HK-2 (cell line): ENCODE results near the gene ATP2A1.
A peak's percentile ranks its signal among the peaks of the same experiment; 100 is the strongest.
"Not testable (repeated sequence)": the region's sequence is repeated elsewhere in the genome, so short reads cannot be mapped to it uniquely, and the experiment has no call there.

Experiments
- DNase-seq: peaks from one replicate; pipeline ENCODE4 v3.0.0-alpha.2; 2018; ENCODE audit not compliant: unreplicated experiment

ATP2A1 gene

GRCh38 chr16:28881565-28881964, 3.3 kb downstream of the ATP2A1 start:
- not testable (repeated sequence) for DNase-seq

- no peak for DNase-seq
These were observed 4.4 kb downstream of the ATP2A1 start for GRCh38 chr16:28882551-28883160.

GRCh38 chr16:28883221-28883996, 5.1 kb downstream of the ATP2A1 start:
- DNase-seq, result no peak

- DNase-seq, result no peak
These were observed 5.8 kb downstream of the ATP2A1 start for GRCh38 chr16:28884045-28884444.

- no peak for DNase-seq
These were observed 8.7 kb downstream of the ATP2A1 start for GRCh38 chr16:28886945-28887344.

GRCh38 chr16:28890355-28890754, 12.1 kb downstream of the ATP2A1 start:
- DNase-seq, result not testable (repeated sequence)

GRCh38 chr16:28891964-28892890, 13.9 kb downstream of the ATP2A1 start:
- no peak for DNase-seq

GRCh38 chr16:28893291-28893690, 15.0 kb downstream of the ATP2A1 start:
- no peak for DNase-seq

- DNase-seq, result no peak
These were observed 17.3 kb downstream of the ATP2A1 start for GRCh38 chr16:28895609-28896008.

GRCh38 chr16:28897826-28898225, 19.5 kb downstream of the ATP2A1 start:
- DNase-seq, result no peak

GRCh38 chr16:28898266-28898665, 20.0 kb downstream of the ATP2A1 start:
- DNase-seq, result peak; percentile 20

GRCh38 chr16:28898942-28899341, 20.7 kb downstream of the ATP2A1 start:
- DNase-seq, result no peak

GRCh38 chr16:28899882-28900590, 21.7 kb downstream of the ATP2A1 start:
- no peak for DNase-seq

GRCh38 chr16:28900601-28901000, 22.3 kb downstream of the ATP2A1 start:
- no peak for DNase-seq

- no peak for DNase-seq
These were observed 23.6 kb downstream of the ATP2A1 start for GRCh38 chr16:28901862-28902261.

GRCh38 chr16:28902909-28903308, 24.6 kb downstream of the ATP2A1 start:
- no peak for DNase-seq

GRCh38 chr16:28903344-28904042, 25.2 kb downstream of the ATP2A1 start:
- DNase-seq, result no peak

GRCh38 chr16:28904363-28904762, 26.1 kb downstream of the ATP2A1 start:
- DNase-seq, result no peak

GRCh38 chr16:28904828-28905227, 26.5 kb downstream of the ATP2A1 start:
- no peak for DNase-seq

- no peak for DNase-seq
These were observed 27.0 kb downstream of the ATP2A1 start for GRCh38 chr16:28905229-28905754.
